DMS53 treated with DMSO at 0.1 percent for 48 hours (cell line): ENCODE data around the gene HHATL.

Experiments used
- DNase-seq: peaks from one replicate; lab custom pipeline; 2025; ENCODE audit not compliant: unreplicated experiment; lab: John Stamatoyannopoulos, UW

The HHATL gene

DNA sequence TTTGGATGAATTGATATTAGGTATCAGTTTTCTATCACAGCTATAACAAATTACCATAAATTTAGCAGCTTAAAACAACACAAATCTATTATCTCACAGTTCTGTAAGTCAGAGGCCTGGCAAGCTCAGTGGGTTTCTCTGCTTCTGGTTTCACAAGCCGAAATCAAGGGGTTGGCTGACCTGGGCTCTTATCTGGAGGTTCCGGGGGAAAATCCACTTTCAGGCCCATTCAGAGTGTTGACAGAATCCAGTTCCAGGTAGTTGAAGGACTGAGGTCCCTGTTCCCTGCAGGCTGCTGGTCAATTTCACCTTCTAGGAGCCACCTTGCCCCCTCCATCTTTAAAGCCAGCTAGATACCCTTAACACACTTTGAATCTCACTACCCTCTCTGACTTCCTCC, 11.1 kb upstream of the HHATL start:
- no peak for DNase-seq

DNA sequence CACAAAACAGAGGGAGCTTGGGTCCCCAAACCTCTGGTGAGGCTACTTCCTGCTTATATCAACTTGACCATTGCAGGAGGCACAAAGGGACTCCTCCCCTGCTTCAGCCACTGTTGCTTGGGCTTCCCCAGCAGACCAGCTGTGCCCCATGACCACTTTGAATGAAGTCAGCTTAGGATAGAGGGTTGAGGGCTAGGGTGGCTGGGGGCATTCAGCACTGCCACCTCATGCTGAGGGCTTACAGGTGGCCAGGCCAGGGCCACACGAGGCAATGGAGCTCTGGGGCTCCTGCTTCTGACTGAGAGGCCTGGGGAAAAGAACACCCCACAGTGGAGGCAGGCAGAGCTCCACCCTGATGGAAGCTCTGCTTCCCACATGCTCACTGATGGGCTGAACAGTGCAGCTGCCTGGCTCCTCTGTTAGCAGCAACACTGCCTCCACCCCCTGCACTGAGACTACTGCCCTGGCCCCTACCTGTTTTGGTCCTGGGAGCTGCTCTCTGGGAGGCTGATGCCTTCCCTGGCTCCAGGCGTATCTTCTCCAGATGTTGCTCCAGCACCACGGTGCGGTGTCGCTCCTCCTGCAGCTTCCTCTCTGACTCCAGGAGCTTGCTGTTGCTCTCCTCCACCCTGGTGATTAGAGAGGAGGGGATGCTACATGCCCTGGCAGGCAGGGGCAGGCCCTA, 10.2 kb upstream of the HHATL start:
- DNase-seq = no peak

DNA sequence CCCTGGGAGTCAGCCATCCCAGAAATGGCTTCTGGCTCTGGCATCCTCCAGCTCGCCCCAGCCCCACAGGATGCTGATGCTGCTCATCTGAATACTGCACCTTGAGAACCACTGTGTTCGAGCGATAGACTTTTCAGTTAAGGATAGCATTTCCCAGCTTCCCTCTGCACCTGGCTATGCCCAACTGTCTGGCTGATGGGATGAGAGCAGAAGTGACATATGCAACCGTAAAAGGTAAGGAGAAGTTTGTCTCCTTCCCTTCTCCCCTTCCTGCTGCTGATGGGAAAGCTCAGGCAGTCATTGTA, 9.7 kb upstream of the HHATL start:
- no peak for DNase-seq

DNA sequence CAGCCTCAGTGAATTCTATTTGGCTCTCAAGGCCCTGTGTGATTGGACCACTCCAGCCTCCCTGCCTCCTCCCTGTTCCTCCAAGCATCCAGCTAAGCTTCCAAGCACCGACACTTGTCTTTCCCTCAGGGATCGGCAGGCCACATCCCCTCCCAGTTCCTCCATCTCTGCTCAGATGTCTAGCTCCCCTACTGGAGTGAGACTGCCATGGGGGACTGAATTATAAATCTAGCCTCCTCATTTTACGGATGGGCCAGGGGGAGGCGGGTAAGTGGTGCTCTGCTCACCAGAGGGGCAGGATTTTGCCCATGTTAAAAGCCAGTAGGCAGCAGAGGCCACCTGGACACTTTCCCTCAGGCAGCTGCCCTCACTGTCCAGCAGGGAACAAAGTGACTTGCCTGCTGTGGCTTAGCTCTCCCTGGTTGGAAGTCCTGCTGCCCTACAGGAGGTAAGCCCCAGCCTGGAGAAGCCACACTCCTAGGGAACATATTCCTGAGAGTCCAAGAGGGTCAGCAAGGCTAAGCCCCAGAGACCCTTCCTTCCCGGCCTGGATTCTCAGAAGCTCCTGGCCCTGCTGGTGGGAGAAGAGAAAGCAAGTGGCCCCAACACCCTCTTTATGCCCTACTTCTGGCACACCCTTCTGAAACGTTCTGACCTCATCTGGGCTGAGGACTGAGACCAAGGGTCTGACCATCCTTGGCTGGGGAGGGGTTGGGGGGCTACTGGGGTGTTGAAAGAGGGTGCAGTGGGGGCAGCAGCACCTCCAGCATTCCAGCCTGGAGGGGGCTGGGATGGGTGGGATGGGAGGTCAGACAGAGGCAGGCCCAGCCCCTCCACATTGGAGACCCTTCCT, 9.1 kb upstream of the HHATL start:
- no peak for DNase-seq

DNA sequence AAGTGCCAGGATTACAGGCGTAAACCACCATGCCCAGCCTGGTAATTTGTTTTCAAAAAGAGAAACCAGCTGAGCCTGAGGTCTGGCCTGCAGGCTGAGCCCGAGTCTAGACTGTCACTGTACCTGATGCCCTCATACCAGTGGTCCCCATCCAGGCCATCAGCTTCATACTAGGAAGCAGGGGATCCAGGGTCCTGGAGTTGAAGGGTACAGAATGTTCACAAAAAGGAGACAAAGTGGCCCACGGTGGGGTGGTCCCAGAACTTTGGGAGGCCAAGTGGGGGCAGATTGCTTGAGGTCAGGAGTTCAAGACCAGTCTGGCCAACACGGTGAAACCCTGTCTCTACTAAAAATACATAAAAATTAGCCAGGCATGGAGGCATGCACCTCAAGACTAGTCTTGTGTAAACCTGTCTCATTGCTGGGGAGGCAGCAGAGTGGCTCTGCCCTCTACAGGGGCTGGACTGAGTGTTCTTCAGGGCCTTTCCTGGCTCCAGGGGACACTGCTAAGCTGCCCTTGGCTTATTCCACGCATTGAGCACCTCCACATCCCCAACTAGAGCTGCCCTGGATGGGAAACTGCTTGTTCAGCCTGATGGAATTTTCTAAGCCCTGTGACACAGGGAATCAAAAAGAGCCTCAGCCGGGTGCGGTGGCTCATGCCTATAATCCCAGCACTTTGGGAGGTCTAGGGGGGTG, 7.9 kb upstream of the HHATL start:
- no peak for DNase-seq

- no peak for DNase-seq
Measured at GRCh38 chr3:42709621-42710020, 7.0 kb upstream of the HHATL start.

DNA sequence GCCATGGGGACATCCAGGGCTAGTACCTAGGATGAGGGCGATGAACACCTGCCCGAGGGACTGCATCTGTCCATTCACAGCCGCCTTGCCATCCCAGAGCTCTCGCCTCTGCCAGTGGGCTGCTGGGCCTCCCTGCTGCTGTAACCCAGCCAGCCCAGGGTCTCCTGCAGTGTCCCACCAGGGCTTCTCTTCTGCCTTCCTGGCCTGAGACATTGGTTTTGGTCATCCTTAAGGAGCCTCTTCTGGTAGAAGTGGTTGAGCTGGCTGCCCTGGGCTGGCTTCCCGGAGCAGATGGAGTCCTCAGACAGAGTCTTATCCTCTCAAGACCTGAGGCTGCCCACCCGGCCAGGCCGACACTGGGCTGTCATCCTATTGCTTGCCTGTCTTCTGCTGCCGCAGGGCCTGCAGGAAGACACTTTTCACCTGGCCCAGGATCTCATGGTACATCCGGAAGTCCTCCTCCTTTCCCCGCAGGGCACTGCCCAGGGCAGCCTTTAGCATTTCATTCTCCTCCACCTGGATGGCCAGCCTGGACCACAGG, 6.1 kb upstream of the HHATL start:
- DNase-seq = no peak

DNA sequence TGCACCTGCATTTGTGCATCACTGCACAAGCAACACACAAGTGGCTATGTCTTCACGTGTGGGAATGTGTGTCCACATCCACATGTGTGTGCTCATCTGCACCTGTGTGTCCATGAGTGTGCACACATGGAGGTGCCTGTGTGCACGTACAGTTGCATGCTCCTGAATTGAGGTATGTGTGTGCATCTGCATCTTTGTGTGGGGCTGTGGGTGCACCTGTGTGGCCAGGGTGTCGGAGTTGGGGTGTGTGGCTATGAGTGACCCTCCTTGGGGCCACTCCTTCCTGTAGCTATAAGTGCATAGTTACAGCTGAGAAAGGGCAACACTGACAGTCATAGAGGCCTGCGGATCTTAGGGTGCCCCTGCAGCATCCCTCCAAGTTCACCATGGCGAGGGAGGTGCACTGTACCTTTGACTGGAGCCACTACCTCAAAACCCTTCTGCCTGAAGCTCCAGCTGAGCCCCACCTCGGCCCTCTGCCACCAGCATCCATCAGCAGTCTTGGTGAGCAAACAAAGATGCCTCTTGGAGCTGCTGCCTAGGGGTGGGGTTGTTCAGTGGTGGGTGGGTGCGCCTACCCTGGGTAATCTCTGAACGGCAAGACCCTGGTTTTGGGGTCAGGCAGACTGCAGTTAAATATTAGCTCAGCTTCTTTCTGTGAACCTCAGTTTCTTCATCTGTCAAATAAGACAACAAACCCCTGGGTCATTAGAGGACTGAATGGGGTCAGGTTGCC, 5.2 kb upstream of the HHATL start:
- no peak for DNase-seq

- no peak for DNase-seq
Measured at GRCh38 chr3:42706721-42707619, 4.4 kb upstream of the HHATL start.

GRCh38 chr3:42705962-42706585, 3.5 kb upstream of the HHATL start:
- DNase-seq = no peak

- no peak for DNase-seq
Measured at GRCh38 chr3:42705058-42705767, 2.6 kb upstream of the HHATL start.

GRCh38 chr3:42704136-42704841, 1.7 kb upstream of the HHATL start:
- no peak for DNase-seq

DNA sequence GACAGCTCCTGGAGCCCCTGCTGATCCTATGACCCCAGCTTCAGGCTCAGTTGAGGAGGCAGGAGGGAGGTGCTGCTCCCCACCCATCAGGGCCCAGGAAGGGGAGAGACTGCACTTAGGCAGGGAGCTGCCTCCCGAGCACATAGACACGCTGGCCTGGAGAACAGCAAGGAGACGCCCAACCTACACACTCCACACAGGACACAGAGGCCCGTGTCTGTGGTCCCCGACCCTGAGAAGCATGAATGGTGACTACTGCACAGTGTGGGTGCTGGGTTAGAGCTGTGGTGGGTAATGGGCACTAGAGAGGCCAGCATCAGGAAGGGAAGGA, 1.1 kb upstream of the HHATL start:
- no peak for DNase-seq

DNA sequence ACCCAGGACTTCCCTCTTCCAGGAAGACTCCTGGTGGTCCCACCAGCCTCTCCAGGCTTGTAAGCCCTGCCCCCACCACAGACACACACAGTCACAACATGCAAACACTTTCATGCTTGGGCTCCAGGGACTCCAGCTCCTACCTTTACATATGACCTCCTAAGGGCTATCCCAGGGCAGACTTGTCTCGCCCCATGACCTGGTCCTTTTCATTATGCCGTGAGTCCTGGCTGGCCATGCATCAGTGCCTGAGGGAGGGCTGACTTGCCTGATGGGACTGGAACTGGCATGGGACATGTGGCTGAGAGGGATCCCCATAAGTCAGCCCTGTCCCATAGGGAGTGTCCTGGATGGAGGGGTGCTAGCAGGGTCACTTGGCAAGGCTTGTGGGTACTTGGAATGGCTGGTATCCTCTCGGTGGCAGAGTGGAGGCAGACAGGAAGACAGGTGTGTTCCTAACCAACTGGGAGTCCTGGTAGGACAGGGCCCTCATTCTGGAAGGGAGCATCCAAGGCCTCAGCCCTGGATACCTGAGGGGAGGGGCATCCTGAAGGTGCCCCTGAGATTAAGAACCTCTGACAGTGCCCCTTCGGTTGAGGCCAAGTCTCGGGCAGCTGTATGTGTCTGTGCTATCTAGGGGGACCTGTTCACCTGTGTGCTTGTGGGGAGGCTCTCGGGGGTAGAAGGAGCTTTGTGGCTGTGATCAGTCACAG, 540 bp upstream of the HHATL start:
- DNase-seq = no peak

DNA sequence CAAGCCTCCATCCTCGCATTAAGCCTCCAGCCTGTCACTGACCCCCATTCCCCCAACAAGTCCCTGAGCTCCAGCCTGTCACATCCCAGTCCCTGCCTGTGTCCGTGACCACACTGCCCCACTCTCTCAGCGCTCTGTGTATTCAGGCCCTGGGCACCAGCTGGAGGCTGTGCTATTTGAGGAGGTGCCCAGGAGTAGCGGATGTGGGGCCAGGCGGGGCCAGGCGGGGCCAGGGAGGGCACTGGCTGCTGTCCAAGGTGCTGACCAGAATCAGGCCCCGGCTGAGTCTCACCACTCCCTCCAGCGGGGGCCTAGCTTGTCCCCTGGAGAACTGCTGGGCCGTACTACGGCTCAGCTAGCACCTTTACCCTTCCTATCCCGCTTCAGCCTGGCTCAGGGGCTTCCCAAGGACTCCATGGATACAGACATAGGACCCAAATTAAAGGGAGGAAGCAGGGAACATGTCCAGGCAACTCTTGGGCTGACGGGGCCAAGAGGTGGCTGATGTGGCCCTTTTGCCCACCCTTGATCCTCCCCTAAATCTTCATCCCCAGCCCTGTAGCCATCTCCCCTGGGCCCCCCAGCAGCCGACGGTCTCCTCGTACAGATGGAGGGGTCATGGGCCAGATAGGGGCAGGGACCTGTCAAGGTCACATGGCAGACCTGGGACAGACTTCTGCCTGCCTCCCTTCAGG, 1.1 kb downstream of the HHATL start:
- DNase-seq = no peak

GRCh38 chr3:42700366-42701288, 2.0 kb downstream of the HHATL start:
- no peak for DNase-seq
